HepG2 (cell line): Measurements from ENCODE around the gene SPSB2. TPM values are rescaled to one million over a fixed set of nuclear protein-coding genes. Genes with fewer than 3 reads are reported as not detected.
A peak's percentile ranks its signal among the peaks of the same experiment; 100 is the strongest.

ENCODE experiments used
- ARHGAP35 ChIP-seq: sonication (generic); formaldehyde crosslinking; IDR thresholded peaks from 2 replicates; pipeline ENCODE4 v1.9.0; 2022; ENCODE audit warnings: mild to moderate bottlenecking, inconsistent platforms, moderate library complexity, missing genetic modification reagents, borderline replicate concordance
- BORCS8-MEF2B ChIP-seq: sonication (generic); formaldehyde crosslinking; IDR thresholded peaks from 2 replicates; pipeline ENCODE4 v1.8.0; 2022; ENCODE audit warnings: mild to moderate bottlenecking, missing genetic modification reagents
- CTCF ChIP-seq: sonication (generic); formaldehyde crosslinking; IDR thresholded peaks from 2 replicates; pipeline ENCODE4 v1.5.0; 2020; ENCODE audit warnings: mild to moderate bottlenecking, missing genetic modification reagents, moderate library complexity
- DR1 ChIP-seq: sonication (generic); formaldehyde crosslinking; IDR thresholded peaks from 2 replicates; pipeline ENCODE4 v1.8.0; 2021; ENCODE audit warnings: mild to moderate bottlenecking, missing genetic modification reagents, inconsistent platforms
- HOXD1 ChIP-seq: sonication (generic); formaldehyde crosslinking; IDR thresholded peaks from 2 replicates; pipeline ENCODE4 v1.5.0; 2020; ENCODE audit warnings: missing genetic modification reagents
- IKZF5 ChIP-seq: IDR thresholded peaks from 2 replicates; pipeline ENCODE4 v1.6.1; 2018; ENCODE audit warnings: missing genetic modification reagents, mild to moderate bottlenecking, missing compliant biosample characterization
- KAT8 ChIP-seq: IDR thresholded peaks from 2 replicates; pipeline ENCODE4 v1.6.1; 2016; ENCODE audit warnings: missing genetic modification reagents, missing compliant biosample characterization
- MTA3 ChIP-seq: sonication (generic); formaldehyde crosslinking; IDR thresholded peaks from 2 replicates; pipeline ENCODE4 v1.4.0; 2020; ENCODE audit warnings: missing genetic modification reagents
- NCOR1 ChIP-seq: fragments of 200-600 bp; sonication (generic); IDR thresholded peaks from 2 replicates; pipeline ENCODE4 v1.7.0; 2017; ENCODE audit warnings: antibody characterized with exemption, low read length, borderline replicate concordance
- NFRKB ChIP-seq: fragments of 450-650 bp; IDR thresholded peaks from 2 replicates; pipeline ENCODE4 v1.6.1; 2017
- PBX2 ChIP-seq: IDR thresholded peaks from 2 replicates; pipeline ENCODE4 v1.6.1; 2016; ENCODE audit warnings: control low read depth
- RAD21 ChIP-seq: fragments of 450-650 bp; formaldehyde crosslinking; IDR thresholded peaks from 2 replicates; pipeline ENCODE4 v1.5.0; 2020; ENCODE audit warnings: mild to moderate bottlenecking
- SMAD9 ChIP-seq: sonication (generic); formaldehyde crosslinking; IDR thresholded peaks from 2 replicates; pipeline ENCODE4 v1.5.1; 2020; ENCODE audit warnings: mild to moderate bottlenecking, missing genetic modification reagents
- ZFP41 ChIP-seq: sonication (generic); formaldehyde crosslinking; IDR thresholded peaks from 2 replicates; pipeline ENCODE4 v1.4.0; 2020; ENCODE audit warnings: mild to moderate bottlenecking, missing genetic modification reagents, borderline replicate concordance
- ZNF446 ChIP-seq: sonication (generic); formaldehyde crosslinking; IDR thresholded peaks from 2 replicates; pipeline ENCODE4 v1.5.0; 2020; ENCODE audit warnings: mild to moderate bottlenecking, missing genetic modification reagents
- ZNF530 ChIP-seq: sonication (generic); formaldehyde crosslinking; IDR thresholded peaks from 2 replicates; pipeline ENCODE4 v1.5.0; 2020; ENCODE audit warnings: low read depth, mild to moderate bottlenecking, missing genetic modification reagents
- ZNF615 ChIP-seq: sonication (generic); formaldehyde crosslinking; IDR thresholded peaks from 2 replicates; pipeline ENCODE4 v1.5.0; 2020; ENCODE audit warnings: mild to moderate bottlenecking, missing genetic modification reagents, borderline replicate concordance
- ZNF7 ChIP-seq: IDR thresholded peaks from 2 replicates; pipeline ENCODE4 v1.6.1; 2016; ENCODE audit warnings: missing biosample characterization, missing genetic modification reagents
- ZNF75D ChIP-seq: sonication (generic); formaldehyde crosslinking; IDR thresholded peaks from 2 replicates; pipeline ENCODE4 v1.8.1; 2023; ENCODE audit warnings: missing genetic modification reagents, mild to moderate bottlenecking, borderline replicate concordance
- ZNF768 ChIP-seq: sonication (generic); formaldehyde crosslinking; IDR thresholded peaks from 2 replicates; pipeline ENCODE4 v1.4.0; 2020; ENCODE audit warnings: missing genetic modification reagents
- polyA plus RNA-seq, 8 experiments: library from polyadenylated mRNA; depleted of rRNA in 3 of 8; stranded (reverse) in 7 of 8; unstranded in 1 of 8; fragments of >200 nt; fragmentation: Illumina TruSeq in 4 of 8; extraction: Trizol in 4 of 8; gene quantifications; 2 replicates each; pipeline versions ENCODE4 v1.2.1 to v1.2.3, GENCODE V29; 2011 to 2016; ENCODE audit warnings: low read depth in 4 of 8, missing spikeins in 1 of 8, mixed read lengths in 1 of 8; ENCODE audit not compliant: insufficient read depth in 1 of 8
- total RNA-seq, 5 experiments: library from RNA; depleted of rRNA; stranded (reverse); fragments of >200 nt; fragmentation: Illumina TruSeq; extraction: Trizol; gene quantifications; 2 replicates each; pipeline ENCODE4 v1.2.3, GENCODE V29; 2016; ENCODE audit warnings: low read depth in 1 of 5
- TF ChIP-seq, protein P1 (sequence below): sonication (generic); formaldehyde crosslinking; IDR thresholded peaks from 2 replicates; pipeline ENCODE4 v1.8.0; 2022; ENCODE audit warnings: mild to moderate bottlenecking, missing genetic modification reagents, moderate library complexity
- TF ChIP-seq, protein P2 (sequence below): IDR thresholded peaks from 2 replicates; pipeline ENCODE4 v1.6.1; 2012; ENCODE audit warnings: low read depth, low read length, improper control_type of control experiment
- TF ChIP-seq, protein P3 (sequence below): sonication (generic); formaldehyde crosslinking; conservative IDR thresholded peaks from 2 replicates; pipeline ENCODE4 v1.4.0; 2020; ENCODE audit warnings: missing genetic modification reagents

The SPSB2 gene
- total and polyA plus RNA-seq, 2 of the 13 experiments (the other 11 are each of a cell fraction or from before 2014, with no cell fraction given): 2.0 to 6.2 TPM

DNA sequence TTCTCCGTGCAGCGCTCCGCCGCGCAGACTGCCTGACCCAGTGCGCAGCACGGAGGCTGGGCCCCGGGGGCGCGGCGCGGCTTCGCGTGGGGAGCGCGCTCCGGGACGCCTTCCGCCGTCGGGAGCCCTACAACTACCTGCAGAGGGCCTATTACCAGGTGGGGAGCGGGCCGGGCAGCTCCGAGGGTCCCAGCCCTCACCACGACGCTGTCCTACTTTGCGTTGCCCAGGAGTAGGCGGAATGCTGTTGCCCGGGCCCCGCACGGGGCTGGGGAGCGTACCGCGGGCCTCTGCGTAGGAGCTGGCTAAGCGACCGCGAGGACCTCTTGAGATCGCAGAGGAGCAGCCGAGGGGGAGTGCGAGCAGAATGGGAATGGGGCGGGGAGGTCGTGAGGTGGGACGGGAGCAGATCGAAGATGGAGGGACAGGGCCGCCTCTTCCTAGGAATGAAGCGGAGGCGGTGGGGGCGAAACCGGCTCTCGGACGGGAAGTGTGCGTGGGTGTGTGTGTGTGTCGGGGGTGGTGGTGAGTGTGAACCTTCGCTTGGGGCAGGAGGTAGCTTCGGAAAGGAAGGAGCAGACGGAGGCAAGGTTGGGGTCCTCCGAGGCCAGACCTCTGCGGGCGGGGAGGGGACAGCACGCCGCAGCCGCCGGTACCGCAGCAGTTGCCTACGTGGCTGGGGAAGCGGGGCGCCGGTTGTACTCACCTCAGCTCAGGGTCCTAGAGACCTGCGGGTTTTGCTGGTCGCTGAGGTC, 44.1 kb downstream of the SPSB2 start (continued):
- TF ChIP-seq HOXD1 (CRISPR knock-in tag) (no peak), DR1 (CRISPR knock-in tag) (no peak), NFRKB (no peak), ARHGAP35 (CRISPR knock-in tag) (no peak), NCOR1 (no peak), ZNF530 (no peak), MTA3 (CRISPR knock-in tag) (no peak), ZFP41 (no peak), ZNF7 (no peak), KAT8 (CRISPR knock-in tag) (no peak), CTCF (CRISPR knock-in tag) (no peak), ZNF615 (CRISPR knock-in tag) (no peak), SMAD9 (CRISPR knock-in tag) (no peak; the same call in 1 of the 2 replicates), PBX2 (CRISPR knock-in tag) (no peak), IKZF5 (CRISPR knock-in tag) (0 out of 2 replicates have a peak, but pooled peaks have one; percentile 21), RAD21 (CRISPR knock-in tag) (peak; percentile 21; the same call in 1 of the 2 replicates), ZNF446 (CRISPR knock-in tag) (peak; percentile 46; the same call in 1 of the 2 replicates), BORCS8-MEF2B (peak; percentile 24; the same call in 1 of the 2 replicates), ZNF75D (CRISPR knock-in tag) (no peak), ZNF768 (peak; percentile 42; the same call in 1 of the 2 replicates)
- TF ChIP-seq, protein P1, sequence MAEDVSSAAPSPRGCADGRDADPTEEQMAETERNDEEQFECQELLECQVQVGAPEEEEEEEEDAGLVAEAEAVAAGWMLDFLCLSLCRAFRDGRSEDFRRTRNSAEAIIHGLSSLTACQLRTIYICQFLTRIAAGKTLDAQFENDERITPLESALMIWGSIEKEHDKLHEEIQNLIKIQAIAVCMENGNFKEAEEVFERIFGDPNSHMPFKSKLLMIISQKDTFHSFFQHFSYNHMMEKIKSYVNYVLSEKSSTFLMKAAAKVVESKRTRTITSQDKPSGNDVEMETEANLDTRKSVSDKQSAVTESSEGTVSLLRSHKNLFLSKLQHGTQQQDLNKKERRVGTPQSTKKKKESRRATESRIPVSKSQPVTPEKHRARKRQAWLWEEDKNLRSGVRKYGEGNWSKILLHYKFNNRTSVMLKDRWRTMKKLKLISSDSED (CRISPR knock-in tag): no peak
- TF ChIP-seq, protein P2, sequence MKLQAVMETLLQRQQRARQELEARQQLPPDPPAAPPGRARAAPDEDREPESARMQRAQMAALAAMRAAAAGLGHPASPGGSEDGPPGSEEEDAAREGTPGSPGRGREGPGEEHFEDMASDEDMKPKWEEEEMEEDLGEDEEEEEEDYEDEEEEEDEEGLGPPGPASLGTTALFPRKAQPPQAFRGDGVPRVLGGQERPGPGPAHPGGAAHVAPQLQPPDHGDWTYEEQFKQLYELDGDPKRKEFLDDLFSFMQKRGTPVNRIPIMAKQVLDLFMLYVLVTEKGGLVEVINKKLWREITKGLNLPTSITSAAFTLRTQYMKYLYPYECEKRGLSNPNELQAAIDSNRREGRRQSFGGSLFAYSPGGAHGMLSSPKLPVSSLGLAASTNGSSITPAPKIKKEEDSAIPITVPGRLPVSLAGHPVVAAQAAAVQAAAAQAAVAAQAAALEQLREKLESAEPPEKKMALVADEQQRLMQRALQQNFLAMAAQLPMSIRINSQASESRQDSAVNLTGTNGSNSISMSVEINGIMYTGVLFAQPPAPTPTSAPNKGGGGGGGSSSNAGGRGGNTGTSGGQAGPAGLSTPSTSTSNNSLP: no peak
- TF ChIP-seq, protein P3, sequence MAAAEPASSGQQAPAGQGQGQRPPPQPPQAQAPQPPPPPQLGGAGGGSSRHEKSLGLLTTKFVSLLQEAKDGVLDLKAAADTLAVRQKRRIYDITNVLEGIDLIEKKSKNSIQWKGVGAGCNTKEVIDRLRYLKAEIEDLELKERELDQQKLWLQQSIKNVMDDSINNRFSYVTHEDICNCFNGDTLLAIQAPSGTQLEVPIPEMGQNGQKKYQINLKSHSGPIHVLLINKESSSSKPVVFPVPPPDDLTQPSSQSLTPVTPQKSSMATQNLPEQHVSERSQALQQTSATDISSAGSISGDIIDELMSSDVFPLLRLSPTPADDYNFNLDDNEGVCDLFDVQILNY (CRISPR knock-in tag): no peak
